HG02938 (cell line): ENCODE measurements around the gene SLC22A2.

Source experiments
- ATAC-seq: cut with Tn5 transposase; IDR thresholded peaks from one replicate; pipeline ENCODE4 v1.9.1; 2021; ENCODE audit warnings: mild to moderate bottlenecking, moderate library complexity; ENCODE audit not compliant: unreplicated experiment

SLC22A2 gene

DNA sequence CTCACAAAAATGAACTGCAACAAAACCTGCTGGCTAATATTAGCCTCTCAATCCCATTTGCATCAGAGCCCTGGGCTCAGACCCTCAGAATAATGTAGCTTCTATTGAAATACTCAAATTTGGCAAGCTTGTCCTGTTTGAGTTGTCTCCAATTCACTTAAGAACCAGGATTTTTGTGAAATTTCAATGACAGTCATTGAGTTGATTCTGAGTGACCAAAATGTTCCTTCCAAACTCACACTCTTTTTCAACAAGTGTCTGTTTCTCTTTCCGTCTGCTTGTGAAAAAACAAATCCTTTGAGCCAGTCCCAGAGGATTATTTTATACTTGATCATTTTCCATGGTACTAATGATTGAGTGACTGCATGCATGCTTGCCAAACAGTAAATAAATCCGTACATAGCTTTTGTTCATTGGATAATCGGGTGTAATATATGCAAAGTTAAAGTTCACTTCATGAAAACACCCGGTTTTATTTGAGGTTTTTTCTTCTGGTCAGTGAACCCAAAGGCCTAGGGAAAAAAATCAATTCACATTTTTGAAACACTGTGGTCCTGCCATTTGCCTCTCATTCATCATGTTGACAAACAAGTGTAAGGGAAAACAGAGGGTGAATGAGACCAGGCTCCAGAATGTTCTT is 16.4 kb upstream of the SLC22A2 start:
- ATAC-seq: no peak

- ATAC-seq: no peak
These were observed 15.1 kb upstream of the SLC22A2 start for GRCh38 chr6:160273750-160274149.

DNA sequence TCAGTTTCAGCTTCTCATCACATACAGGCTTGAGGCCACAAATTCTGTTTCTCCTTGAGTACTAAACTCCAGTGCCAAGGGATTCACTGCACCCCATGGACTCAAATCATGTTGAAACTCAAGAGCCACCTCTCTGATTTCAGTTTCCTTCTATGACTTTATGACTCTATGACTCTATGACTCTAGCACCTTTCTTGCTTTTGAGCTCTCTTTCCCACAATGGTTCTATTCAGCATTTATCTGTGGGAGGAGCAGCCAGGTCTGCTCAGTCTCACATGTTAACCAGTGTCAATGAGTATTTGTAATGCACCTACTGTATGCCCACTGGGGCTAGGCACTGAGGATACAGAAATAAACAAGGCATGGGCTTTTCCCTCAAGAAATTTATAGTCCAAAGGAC is 14.6 kb upstream of the SLC22A2 start:
- ATAC-seq: no peak

GRCh38 chr6:160272707-160273106 is 14.1 kb upstream of the SLC22A2 start:
- no peak for ATAC-seq

GRCh38 chr6:160270347-160270746 is 11.7 kb upstream of the SLC22A2 start:
- ATAC-seq: no peak

DNA sequence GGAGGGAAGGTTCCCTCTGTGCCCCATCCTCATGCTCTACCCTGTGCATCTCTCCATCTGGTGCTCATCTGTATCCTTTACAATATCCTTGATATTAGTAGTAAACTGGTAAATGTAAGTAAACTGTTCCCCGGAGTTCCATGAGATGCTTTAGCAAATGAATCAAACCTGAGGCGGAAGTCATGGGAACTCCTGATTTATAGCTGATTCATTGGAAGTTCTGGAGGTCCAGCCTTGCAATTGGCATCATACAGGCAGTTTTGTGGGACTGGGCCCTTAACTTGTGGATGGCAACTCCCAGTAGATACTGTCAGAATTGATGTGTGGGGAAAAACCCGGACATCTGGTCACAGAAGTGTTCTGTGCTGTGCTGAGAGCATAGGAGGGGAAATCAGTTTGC is 11.2 kb upstream of the SLC22A2 start:
- ATAC-seq: no peak

DNA sequence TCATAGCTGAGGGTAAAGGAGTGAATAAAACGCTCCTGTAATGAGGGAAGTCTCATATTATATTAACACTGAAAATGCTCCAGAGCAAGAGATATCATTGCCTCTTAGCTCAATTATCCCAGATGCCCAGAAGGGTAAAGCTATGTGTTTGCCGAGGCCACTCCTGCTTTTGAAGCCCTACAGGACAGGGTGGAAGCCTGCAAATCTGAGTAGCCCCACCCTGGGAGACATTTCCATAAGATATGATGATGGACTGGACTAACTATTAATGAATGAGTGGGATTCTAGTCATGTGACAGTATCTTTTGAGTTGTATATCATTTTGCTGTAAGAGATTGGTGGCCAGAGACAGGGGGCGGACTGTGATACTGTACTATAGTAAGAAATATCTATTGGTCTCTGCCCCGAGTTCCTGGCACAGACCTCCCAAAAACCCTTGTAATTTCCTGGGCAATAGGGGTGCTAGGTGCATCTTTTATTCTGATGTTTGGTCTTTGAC is 10.5 kb upstream of the SLC22A2 start:
- no peak for ATAC-seq

DNA sequence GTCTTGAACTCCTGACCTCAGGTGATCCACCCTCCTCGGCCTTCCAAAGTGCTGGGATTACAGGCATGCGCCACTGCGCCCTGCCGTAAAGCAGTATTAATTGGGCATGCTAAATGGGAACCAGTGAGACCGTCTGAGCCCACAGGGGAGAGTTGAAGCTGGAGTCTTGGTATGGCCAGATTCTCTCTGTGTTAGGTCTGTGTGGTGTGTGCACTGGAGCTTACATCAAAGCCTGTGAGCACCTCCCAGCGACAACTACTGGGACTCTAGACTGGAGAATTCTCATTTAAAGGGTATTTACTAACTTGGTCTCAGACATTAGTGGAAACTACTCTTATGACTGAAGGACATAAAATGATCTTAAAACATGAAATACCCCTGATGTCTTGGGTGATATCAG is 8.5 kb upstream of the SLC22A2 start:
- no peak for ATAC-seq

- ATAC-seq: peak; percentile 82
These were observed 7.4 kb upstream of the SLC22A2 start for GRCh38 chr6:160265869-160266476.

- ATAC-seq: no peak
These were observed 5.5 kb upstream of the SLC22A2 start for GRCh38 chr6:160264061-160264612.

- no peak for ATAC-seq
These were observed 4.7 kb upstream of the SLC22A2 start for GRCh38 chr6:160263196-160263939.

DNA sequence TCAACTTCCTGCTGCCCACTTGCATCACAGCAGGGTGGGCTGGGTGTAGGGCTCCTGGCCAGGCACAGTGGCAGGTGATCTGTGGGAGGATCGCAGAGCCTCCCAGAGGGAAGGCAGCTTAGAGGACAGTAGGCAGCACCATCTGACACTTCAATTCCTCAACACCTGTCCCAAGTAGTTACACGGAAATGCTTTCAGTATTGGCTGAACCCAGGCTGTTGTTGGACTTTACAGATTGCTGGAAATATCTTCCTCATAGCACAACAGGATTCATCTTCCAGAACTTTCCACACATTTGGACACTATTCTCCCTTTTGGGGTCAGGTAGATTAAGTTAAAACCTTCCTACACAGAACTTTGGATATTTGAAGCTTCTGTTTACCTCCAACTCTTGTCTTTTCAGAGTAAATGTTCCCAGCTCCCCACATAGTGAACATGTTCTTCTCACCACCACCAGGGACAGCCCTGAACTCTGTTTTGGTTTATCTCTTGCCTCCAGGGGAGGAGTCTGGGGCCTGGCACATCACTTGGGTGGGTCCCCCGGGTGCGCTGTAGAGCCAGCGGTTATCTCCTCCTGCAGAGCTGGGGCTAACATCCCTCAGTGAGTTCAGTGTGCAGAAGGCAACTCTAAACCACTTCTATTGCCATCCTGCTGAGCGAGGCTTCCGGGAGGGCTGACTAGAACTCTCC is 3.5 kb upstream of the SLC22A2 start:
- no peak for ATAC-seq

DNA sequence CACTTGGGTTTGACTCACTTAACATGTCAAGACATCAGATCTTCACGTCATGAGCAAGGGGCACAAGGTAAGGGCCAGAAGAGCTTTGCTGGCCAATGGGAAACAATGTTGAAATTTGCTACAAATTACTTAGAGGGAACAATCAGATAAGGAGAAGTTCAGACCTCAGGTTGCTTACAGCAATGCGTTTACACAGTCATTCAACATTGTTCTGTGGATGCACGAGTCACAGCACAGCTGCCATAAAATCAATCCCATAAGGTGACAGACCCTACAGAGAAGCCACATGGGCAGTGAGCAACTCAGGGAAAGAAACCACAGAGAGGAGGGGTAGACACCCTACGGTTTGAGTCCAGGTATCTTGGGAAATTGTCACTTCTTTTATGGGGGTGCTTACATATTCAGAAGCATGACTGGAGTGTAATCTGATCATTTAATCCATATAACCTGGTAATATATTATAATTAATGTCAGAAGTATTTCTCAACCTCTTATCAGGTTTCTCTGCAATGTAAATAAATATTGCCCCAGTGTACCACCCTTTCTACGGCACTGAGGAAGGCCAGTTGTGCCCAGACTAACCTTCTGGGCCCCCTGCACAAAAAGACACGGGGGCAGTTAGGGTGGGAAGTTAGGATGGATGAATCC is 2.3 kb upstream of the SLC22A2 start:
- no peak for ATAC-seq

- no peak for ATAC-seq
These were observed 1.7 kb upstream of the SLC22A2 start for GRCh38 chr6:160260367-160260766.

- ATAC-seq: no peak
These were observed 977 bp upstream of the SLC22A2 start for GRCh38 chr6:160259598-160259997.

GRCh38 chr6:160259143-160259425 is 463 bp upstream of the SLC22A2 start:
- no peak for ATAC-seq

DNA sequence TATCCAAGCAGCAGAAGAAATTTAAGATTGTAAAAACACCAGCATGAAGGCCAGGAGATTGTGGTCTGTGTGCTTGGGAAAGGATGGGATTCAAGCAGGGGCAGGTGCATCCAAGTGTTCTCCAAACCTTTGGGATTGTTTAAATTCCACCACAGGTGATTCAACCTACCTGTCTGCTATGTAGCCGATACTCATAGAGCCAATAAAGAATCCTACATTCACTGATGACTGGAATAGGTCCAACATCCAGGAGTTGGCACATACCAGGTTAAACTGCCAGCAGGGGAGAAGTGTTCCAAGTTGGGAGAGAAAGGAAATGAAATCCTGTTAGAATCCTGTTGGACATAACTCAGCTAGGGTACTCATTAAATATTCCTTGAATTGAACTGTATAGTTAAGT is 2.2 kb downstream of the SLC22A2 start:
- ATAC-seq: no peak

GRCh38 chr6:160254467-160255312 is 3.9 kb downstream of the SLC22A2 start:
- no peak for ATAC-seq

GRCh38 chr6:160253714-160254113 is 4.9 kb downstream of the SLC22A2 start:
- peak; percentile 65 for ATAC-seq

- ATAC-seq: no peak
These were observed 5.3 kb downstream of the SLC22A2 start for GRCh38 chr6:160253292-160253691.
